Loucy (cell line): ENCODE results near the gene LSR.

Experiments used
- H2AFZ ChIP-seq: fragments of 200-600 bp; sonication (generic); 2 replicates; pipeline ENCODE4 v1.6.0; 2016; ENCODE audit warnings: antibody characterized with exemption, mild to moderate bottlenecking, low read length, moderate library complexity
- H3F3A ChIP-seq: fragments of 200-600 bp; 2 replicates; pipeline ENCODE4 v1.6.0; 2016; ENCODE audit warnings: antibody characterized with exemption, low read depth, mild to moderate bottlenecking
- H3K27me3 ChIP-seq: fragments of 200-600 bp; sonication (generic); 2 replicates; pipeline ENCODE4 v1.6.1; 2014; ENCODE audit warnings: low read length, mild to moderate bottlenecking; ENCODE audit not compliant: insufficient read depth, poor library complexity, severe bottlenecking
- H3K36me3 ChIP-seq: fragments of 200-600 bp; sonication (generic); 2 replicates; pipeline ENCODE4 v1.6.1; 2016; ENCODE audit warnings: low read length; ENCODE audit not compliant: insufficient read depth
- H3K4me1 ChIP-seq: fragments of 200-600 bp; sonication (generic); 2 replicates; pipeline ENCODE4 v1.5.1; 2014; ENCODE audit warnings: low read length, mild to moderate bottlenecking; ENCODE audit not compliant: insufficient read depth, poor library complexity, severe bottlenecking
- H3K4me2 ChIP-seq: fragments of 200-600 bp; sonication (generic); 2 replicates; pipeline ENCODE4 v1.6.0; 2014; ENCODE audit warnings: antibody characterized with exemption, low read length, low read depth, mild to moderate bottlenecking; ENCODE audit not compliant: poor library complexity, severe bottlenecking
- H3K4me3 ChIP-seq: fragments of 200-600 bp; sonication (generic); 2 replicates; pipeline ENCODE4 v1.5.1; 2014; ENCODE audit warnings: low read length, mild to moderate bottlenecking, mixed read lengths; ENCODE audit not compliant: poor library complexity, severe bottlenecking
- H3K79me2 ChIP-seq: fragments of 200-600 bp; sonication (generic); 2 replicates; pipeline ENCODE4 v1.6.1; 2014; ENCODE audit warnings: low read length; ENCODE audit not compliant: insufficient read depth
- H3K9ac ChIP-seq: fragments of 200-600 bp; sonication (generic); 2 replicates; pipeline ENCODE4 v1.6.0; 2014; ENCODE audit warnings: mild to moderate bottlenecking, low read depth, low read length, moderate library complexity; ENCODE audit not compliant: poor library complexity, severe bottlenecking
- H3K9me2 ChIP-seq: fragments of 200-600 bp; sonication (generic); replicated peaks from 2 replicates; pipeline ENCODE4 v1.6.1; 2016; ENCODE audit warnings: low read depth, low read length, mixed read lengths
- H3K9me3 ChIP-seq: fragments of 200-600 bp; sonication (generic); 2 replicates; pipeline ENCODE4 v1.6.1; 2014; ENCODE audit warnings: mild to moderate bottlenecking, antibody characterized with exemption, low read length, low read depth; ENCODE audit not compliant: insufficient read depth
- H4K20me1 ChIP-seq: fragments of 200-600 bp; sonication (generic); 2 replicates; pipeline ENCODE4 v1.6.0; 2014; ENCODE audit warnings: antibody characterized with exemption, low read length, mild to moderate bottlenecking; ENCODE audit not compliant: insufficient read depth, poor library complexity, severe bottlenecking
- EZH2phosphoT487 ChIP-seq: fragments of 200-600 bp; IDR thresholded peaks from 2 replicates; pipeline ENCODE4 v1.6.1; 2018; ENCODE audit warnings: antibody characterized with exemption, mild to moderate bottlenecking, moderate library complexity, borderline replicate concordance
- TF ChIP-seq, protein P1 (sequence below): fragments of 200-600 bp; sonication (generic); conservative IDR thresholded peaks from 2 replicates; pipeline ENCODE4 v1.5.1; 2014; ENCODE audit warnings: mild to moderate bottlenecking, antibody characterized with exemption, low read length

The LSR gene

DNA sequence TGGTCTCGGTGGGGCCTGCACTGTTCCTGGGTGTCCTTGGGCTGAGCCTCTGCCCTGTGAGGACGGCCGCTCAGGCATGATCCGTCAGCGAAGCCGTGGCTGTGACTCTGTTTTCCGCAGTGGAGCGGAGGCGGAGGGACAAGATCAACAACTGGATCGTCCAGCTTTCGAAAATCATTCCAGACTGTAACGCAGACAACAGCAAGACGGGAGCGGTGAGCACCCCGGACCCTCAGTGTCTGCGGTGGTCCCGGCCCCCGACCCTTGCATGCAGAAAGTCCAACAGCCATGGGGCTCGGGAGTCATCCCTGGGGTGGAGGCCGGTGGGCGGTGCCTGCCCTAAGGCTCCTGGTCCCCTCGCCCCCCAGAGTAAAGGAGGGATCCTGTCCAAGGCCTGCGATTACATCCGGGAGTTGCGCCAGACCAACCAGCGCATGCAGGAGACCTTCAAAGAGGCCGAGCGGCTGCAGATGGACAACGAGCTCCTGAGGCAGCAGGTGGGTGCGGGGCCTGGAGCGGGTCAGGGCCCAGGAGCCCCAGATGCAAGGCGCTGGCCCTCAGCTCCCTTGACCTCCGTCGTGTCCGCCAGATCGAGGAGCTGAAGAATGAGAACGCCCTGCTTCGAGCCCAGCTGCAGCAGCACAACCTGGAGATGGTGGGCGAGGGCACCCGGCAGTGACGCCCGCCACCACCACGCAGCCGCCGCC is 29.9 kb downstream of the LSR start:
- no peaks in the 10 kb centered on the region for H4K20me1 ChIP-seq
- TF ChIP-seq, protein P1, sequence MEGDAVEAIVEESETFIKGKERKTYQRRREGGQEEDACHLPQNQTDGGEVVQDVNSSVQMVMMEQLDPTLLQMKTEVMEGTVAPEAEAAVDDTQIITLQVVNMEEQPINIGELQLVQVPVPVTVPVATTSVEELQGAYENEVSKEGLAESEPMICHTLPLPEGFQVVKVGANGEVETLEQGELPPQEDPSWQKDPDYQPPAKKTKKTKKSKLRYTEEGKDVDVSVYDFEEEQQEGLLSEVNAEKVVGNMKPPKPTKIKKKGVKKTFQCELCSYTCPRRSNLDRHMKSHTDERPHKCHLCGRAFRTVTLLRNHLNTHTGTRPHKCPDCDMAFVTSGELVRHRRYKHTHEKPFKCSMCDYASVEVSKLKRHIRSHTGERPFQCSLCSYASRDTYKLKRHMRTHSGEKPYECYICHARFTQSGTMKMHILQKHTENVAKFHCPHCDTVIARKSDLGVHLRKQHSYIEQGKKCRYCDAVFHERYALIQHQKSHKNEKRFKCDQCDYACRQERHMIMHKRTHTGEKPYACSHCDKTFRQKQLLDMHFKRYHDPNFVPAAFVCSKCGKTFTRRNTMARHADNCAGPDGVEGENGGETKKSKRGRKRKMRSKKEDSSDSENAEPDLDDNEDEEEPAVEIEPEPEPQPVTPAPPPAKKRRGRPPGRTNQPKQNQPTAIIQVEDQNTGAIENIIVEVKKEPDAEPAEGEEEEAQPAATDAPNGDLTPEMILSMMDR = no peak
- no peak for TF ChIP-seq EZH2phosphoT487
- no peaks in the 10 kb centered on the region for H3K27me3 ChIP-seq
- no peaks in the 10 kb centered on the region for H3K79me2 ChIP-seq
- H3K9me3 ChIP-seq = no peaks in the 10 kb centered on the region
- no peak overlapping the region for H3K4me3 ChIP-seq
- H3K4me2 ChIP-seq = no peak overlapping the region
- H3F3A ChIP-seq = no peaks in the 10 kb centered on the region
- H3K4me1 ChIP-seq = no peaks in the 10 kb centered on the region
- no peaks in the 10 kb centered on the region for H3K9me2 ChIP-seq
- no peak overlapping the region for H3K9ac ChIP-seq
- H2AFZ ChIP-seq = no peak overlapping the region
- peaks cover 7% of the 10 kb centered on the region; the same call in 1 of the 2 replicates for H3K36me3 ChIP-seq

DNA sequence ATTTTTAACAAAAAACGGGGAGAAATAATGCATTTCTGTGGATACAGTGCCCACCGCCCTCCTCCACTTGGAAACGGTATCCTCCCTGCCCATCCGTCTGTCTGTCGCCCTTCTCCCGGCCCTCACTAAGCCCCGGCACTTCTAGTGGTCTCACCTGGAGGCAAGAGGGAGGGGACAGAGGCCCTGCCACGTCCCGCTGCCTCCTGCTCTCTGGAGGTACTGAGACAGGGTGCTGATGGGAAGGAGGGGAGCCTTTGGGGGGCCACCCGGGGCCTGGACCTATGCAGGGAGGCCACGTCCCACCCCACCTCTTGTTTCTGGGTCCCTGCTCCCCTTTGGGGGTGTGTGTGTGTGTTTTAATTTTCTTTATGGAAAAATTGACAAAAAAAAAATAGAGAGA is 30.6 kb downstream of the LSR start:
- no peaks in the 10 kb centered on the region for H3K9me2 ChIP-seq
- H3K9me3 ChIP-seq = no peaks in the 10 kb centered on the region
- H3K4me1 ChIP-seq = no peaks in the 10 kb centered on the region
- H3K4me3 ChIP-seq = no peak overlapping the region
- H3K4me2 ChIP-seq = no peak overlapping the region
- H3K27me3 ChIP-seq = no peaks in the 10 kb centered on the region
- no peaks in the 10 kb centered on the region for H4K20me1 ChIP-seq
- H3F3A ChIP-seq = no peaks in the 10 kb centered on the region
- no peaks in the 10 kb centered on the region for H3K79me2 ChIP-seq
- TF ChIP-seq, protein P1 = no peak
- TF ChIP-seq EZH2phosphoT487 = no peak
- H3K36me3 ChIP-seq = peaks cover under 1% of the 10 kb centered on the region; the same call in 1 of the 2 replicates
- no peak overlapping the region for H3K9ac ChIP-seq
- no peak overlapping the region for H2AFZ ChIP-seq

DNA sequence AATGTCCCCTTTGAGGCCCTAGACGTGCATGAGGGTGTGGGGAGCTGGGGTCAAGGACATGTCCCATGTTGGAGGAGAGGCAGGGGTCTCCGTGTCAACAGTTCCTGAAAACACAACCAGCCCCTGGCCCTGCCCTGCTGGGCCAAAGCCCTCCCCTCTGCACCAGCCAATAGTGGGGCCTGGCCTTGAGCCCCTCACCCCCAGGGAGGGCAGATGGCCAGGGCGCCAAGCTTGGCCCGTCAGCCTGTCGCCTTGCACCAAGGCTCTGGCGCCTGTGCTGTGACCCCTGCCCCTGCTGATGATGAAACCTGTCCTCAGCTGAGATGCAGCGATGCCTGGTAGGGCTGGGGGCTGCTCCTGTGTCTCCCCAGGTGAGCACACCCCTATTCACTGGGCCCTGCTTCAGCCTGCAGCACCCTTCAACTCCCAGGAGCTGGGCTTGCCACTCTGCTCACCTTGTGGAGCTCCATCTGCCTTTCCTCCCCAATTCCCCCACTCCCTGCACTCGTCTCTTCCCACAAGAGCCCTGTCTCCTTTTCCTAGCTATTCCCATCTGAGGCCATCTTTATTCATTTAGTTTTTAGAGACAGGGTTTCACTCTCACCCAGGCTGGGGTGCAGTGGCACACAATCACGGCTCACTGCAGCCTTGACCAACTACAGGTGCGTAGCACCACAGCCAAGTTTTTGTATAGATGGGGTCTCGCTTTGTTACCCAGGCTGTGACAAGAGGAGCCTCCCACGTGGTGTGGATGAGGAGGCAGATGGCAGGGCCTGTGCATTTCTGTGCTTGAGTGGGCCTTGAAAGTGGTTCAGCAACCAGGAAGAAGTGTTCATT is 31.4 kb downstream of the LSR start:
- Histone ChIP-seq H4K20me1 (no peaks in the 10 kb centered on the region), H3K9me3 (no peaks in the 10 kb centered on the region), H3K4me3 (no peak overlapping the region), H3K9me2 (no peaks in the 10 kb centered on the region), H3K9ac (no peak overlapping the region), H3K4me1 (no peaks in the 10 kb centered on the region), H3K4me2 (no peak overlapping the region), H3K27me3 (no peaks in the 10 kb centered on the region), H3F3A (no peaks in the 10 kb centered on the region), H2AFZ (no peak overlapping the region), H3K79me2 (no peaks in the 10 kb centered on the region), H3K36me3 (no peaks in the 10 kb centered on the region; the same call in 1 of the 2 replicates)
- no peak for TF ChIP-seq EZH2phosphoT487
- TF ChIP-seq, protein P1 = no peak
